RWPE2 (cell line): Measurements from ENCODE around the gene MYLK4.

ENCODE experiments used
- ATAC-seq: fragments of 200-7000 bp; cut with Tn5 transposase; 3 replicates; pipeline ENCODE4 v1.9.1; 2021; ENCODE audit warnings: low read depth
- DNase-seq: peaks from one replicate; pipeline ENCODE4 v3.0.0-alpha.2; 2020; ENCODE audit warnings: low spot score
- H3K27ac ChIP-seq: fragments of 450-650 bp; 2 replicates; pipeline ENCODE4 v1.5.1; 2017; ENCODE audit warnings: mild to moderate bottlenecking; ENCODE audit not compliant: poor library complexity, severe bottlenecking
- H3K27me3 ChIP-seq: fragments of 250-450 bp; sonication (Bioruptor Pico); 2 replicates; pipeline ENCODE4 v1.5.1; 2021; ENCODE audit warnings: mild to moderate bottlenecking, moderate library complexity; ENCODE audit not compliant: insufficient read depth, poor library complexity, severe bottlenecking
- H3K36me3 ChIP-seq: fragments of 250-450 bp; sonication (Bioruptor Pico); 2 replicates; pipeline ENCODE4 v1.5.1; 2020; ENCODE audit warnings: low read depth, mild to moderate bottlenecking, moderate library complexity
- H3K4me1 ChIP-seq: fragments of 250-450 bp; sonication (Bioruptor Pico); 2 replicates; pipeline ENCODE4 v1.5.1; 2021; ENCODE audit warnings: mild to moderate bottlenecking, moderate library complexity; ENCODE audit not compliant: insufficient read depth, poor library complexity, severe bottlenecking
- H3K4me3 ChIP-seq: fragments of 250-450 bp; sonication (Bioruptor Pico); 2 replicates; pipeline ENCODE4 v1.5.1; 2021; ENCODE audit warnings: mild to moderate bottlenecking, moderate library complexity; ENCODE audit not compliant: severe bottlenecking
- H3K9me3 ChIP-seq: fragments of 250-450 bp; sonication (Bioruptor Pico); 2 replicates; pipeline ENCODE4 v1.5.1; 2021; ENCODE audit warnings: mild to moderate bottlenecking, moderate library complexity; ENCODE audit not compliant: severe bottlenecking
- CTCF ChIP-seq: fragments of 450-650 bp; IDR thresholded peaks from one replicate; pipeline ENCODE4 v1.5.1; 2017; ENCODE audit warnings: mild to moderate bottlenecking, moderate library complexity; ENCODE audit not compliant: poor library complexity, severe bottlenecking

Gene MYLK4

DNA sequence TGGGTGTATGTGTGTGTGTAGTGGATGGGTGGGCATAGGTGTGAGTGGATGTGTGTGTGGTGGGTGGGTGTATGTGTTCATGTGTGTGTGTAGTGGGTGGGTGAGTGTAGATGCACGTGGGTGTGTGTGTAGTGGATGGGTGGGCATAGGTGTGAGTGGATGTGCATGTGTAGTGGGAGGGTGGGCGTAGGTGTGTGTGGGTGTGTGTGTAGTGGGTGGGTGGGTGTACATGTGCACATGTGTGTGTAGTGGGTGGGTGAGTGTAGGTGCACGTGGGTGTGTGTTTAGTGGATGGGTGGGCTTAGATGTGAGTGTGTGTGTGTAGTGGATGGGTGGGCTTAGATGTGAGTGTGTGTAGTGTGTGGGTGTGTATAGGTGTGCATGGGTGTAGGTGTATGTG lies 104.4 kb downstream of the MYLK4 start:
- Histone ChIP-seq H3K4me1 (no peaks in the 10 kb centered on the region), H3K4me3 (no peak overlapping the region), H3K27ac (no peak overlapping the region), H3K27me3 (no peaks in the 10 kb centered on the region), H3K9me3 (no peaks in the 10 kb centered on the region), H3K36me3 (no peaks in the 10 kb centered on the region)
- ATAC-seq (no peak), DNase-seq (no peak)
- TF ChIP-seq CTCF = no peak

DNA sequence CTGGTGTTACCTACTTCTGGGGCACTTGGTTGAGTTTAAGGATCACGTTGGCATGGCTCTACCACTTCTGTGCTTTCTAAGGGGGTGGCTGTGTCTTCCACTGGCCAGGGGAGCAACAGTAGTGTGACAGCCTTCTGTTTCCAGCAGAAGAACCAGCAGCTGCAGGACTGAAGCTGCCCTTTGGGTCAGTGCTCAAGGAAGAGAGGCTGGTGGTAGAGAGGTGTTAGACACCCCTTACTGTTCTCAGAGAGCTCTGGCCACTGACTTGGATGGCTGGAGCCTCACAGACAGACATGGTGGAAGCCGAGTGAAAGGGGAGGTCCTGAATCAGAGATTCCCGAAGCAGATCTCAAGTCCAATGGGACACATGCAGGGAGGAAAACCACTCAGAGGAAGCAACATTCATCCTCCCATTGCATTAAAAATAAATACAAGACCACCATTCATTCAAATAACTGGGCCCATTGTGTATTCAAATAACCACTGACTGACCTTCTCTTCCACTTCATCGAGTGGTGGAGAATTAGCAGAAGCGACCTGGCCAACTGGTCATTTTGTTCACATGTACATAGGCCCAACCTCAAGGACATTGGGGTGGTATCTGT lies 106.7 kb downstream of the MYLK4 start:
- no peaks in the 10 kb centered on the region for H3K4me1 ChIP-seq
- DNase-seq (no peak), ATAC-seq (no peak)
- no peaks in the 10 kb centered on the region for H3K27me3 ChIP-seq
- TF ChIP-seq CTCF = no peak
- H3K4me3 ChIP-seq = no peak overlapping the region
- no peak overlapping the region for H3K27ac ChIP-seq
- H3K36me3 ChIP-seq = no peaks in the 10 kb centered on the region
- H3K9me3 ChIP-seq = no peaks in the 10 kb centered on the region

GRCh38 chr6:2643130-2643529 lies 107.6 kb downstream of the MYLK4 start:
- H3K9me3 ChIP-seq = no peaks in the 10 kb centered on the region
- DNase-seq = no peak
- TF ChIP-seq CTCF = no peak
- H3K27ac ChIP-seq = no peak overlapping the region
- no peak for ATAC-seq
- H3K36me3 ChIP-seq = no peaks in the 10 kb centered on the region
- H3K4me3 ChIP-seq = no peak overlapping the region
- no peaks in the 10 kb centered on the region for H3K4me1 ChIP-seq
- no peaks in the 10 kb centered on the region for H3K27me3 ChIP-seq

DNA sequence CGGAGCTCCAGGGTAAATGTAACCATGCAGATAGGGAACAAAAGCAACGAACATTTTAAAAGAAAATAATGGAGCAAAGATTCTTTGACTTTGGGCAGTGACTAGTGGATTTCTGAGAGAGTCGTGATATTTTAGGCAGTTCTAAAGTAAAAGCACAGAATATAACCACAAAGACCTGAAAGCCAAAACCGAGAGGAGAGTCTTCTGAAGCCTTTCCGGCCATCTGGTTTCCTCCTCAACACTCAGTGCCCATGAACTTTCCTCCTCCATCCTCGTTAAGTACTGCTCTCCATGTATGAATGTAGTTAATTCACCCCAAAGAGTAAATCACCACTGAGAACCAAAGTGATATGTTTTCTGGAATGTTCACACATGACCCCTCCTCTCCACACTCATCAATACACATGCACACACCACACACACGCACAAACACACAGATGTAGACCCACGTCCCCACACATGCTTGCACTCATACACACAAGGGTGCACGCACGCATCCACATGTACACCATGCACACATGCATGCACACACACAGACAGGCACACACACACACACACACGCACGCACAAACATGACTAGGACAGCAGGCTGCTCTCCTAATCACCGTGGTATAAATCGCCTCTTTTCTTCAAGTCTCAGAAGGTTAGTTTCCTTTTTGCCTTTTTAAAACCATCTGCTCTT lies 109.5 kb downstream of the MYLK4 start:
- no peak overlapping the region for H3K4me3 ChIP-seq
- ATAC-seq (no peak), DNase-seq (no peak)
- H3K4me1 ChIP-seq = no peaks in the 10 kb centered on the region
- TF ChIP-seq CTCF = no peak
- no peaks in the 10 kb centered on the region for H3K36me3 ChIP-seq
- no peak overlapping the region for H3K27ac ChIP-seq
- H3K9me3 ChIP-seq = no peaks in the 10 kb centered on the region
- no peaks in the 10 kb centered on the region for H3K27me3 ChIP-seq

DNA sequence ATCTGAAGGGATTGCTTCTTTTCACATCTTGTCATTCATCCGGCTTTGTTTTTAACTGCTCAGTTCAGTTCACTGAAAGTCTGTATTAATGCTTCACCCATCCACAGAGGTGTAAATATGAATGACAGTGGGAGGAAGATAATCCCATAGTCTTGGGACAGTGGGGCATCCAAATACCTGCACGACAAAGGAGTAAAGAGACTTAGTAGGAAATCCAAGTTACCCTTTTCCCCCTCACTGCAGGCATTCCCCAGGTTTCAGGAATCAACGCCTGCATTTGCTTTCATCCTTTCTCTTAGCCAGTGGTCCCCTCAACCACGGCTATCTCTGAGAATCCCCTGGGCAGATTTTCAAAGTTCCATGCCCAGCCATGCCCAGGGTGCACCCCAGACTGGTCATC lies 110.2 kb downstream of the MYLK4 start:
- Histone ChIP-seq H3K4me1 (no peaks in the 10 kb centered on the region), H3K9me3 (no peaks in the 10 kb centered on the region), H3K4me3 (no peak overlapping the region), H3K27me3 (no peaks in the 10 kb centered on the region), H3K36me3 (no peaks in the 10 kb centered on the region), H3K27ac (no peak overlapping the region)
- no peak for DNase-seq
- ATAC-seq = no peak
- TF ChIP-seq CTCF = no peak
